GM18907 (cell line): ENCODE data around the gene C17orf67.
"Not testable (repeated sequence)": the region's sequence is repeated elsewhere in the genome, so short reads cannot be mapped to it uniquely, and the experiment has no call there.

Experiments
- ATAC-seq: cut with Tn5 transposase; IDR thresholded peaks from one replicate; pipeline ENCODE4 v1.9.1; 2021; ENCODE audit warnings: mild to moderate bottlenecking, moderate library complexity; ENCODE audit not compliant: unreplicated experiment

C17orf67 gene

DNA sequence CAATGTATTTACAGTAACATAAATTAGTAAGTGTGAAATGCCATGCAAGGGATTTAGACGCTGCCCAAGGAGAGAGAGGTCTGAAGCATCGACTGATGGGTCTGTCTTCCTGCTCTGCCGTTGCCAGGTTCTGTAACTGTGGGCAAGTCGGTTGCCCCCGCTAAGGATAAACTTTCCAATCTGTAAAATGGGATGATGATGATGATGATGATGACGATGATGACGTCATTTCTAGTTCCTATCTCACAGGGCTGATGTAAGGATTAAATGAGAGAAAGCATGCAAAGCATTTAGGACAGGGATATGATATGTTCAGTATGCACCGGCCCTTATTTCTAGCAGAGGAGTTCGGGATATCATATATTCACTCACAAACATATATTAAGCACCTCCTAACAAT, 54.8 kb downstream of the C17orf67 start:
- ATAC-seq, result no peak

DNA sequence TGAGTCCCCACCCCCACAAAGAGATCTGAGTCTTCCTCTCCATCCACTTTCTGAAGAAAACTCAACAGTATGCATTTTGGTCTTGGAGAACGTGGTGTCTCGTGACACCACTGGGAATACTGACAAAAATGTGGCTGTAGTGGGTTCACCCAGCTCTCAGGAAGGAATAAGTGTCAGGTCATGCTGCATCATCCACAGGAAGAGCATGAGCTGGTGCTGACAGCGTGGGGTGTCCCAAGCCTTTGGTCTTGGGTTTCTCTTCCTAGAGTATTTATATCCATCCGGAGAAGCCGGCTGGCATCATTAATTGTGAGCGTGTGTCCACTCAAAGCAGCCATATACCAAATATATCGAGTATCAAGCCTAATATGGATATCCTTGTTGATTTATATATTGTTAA, 55.9 kb downstream of the C17orf67 start:
- ATAC-seq, result no peak

DNA sequence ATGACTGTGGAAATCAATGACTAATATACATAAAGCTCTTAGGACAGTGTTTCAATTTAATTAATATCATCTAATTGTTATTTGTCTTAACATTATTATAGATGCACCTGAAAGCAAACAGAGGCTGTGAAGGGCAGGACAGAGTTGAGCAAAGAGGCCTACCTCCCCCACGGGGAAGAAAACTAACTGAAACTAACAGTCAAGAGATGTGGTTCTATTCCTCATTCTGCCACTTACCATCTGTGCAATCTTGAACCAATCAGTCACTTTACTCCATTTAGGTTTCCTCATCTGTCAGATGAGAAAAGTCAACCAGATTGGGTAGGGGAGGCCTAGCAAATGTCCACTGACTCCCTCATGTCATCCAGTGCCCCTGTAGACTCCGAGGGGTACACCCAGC, 59.1 kb downstream of the C17orf67 start:
- ATAC-seq, result no peak

DNA sequence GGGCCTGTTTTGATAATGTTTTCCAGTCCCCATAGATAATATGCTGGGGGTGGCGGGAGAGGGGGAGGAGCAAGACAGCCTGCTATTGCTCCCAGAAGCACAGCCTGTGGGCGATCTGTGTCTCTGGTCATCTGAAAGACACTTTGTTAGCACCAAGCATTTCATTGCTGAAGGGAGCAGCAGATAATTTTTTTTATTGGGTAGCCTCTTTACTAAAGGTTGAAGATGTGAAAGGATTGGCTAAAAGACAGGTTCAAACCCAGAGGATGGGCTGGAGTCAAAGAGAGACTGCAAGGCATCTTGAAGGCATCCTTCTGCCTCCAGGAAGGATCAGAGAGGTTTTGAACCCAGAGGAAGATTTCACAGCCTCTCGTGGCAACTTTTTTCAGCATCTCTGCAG, 60.6 kb downstream of the C17orf67 start:
- no peak for ATAC-seq

DNA sequence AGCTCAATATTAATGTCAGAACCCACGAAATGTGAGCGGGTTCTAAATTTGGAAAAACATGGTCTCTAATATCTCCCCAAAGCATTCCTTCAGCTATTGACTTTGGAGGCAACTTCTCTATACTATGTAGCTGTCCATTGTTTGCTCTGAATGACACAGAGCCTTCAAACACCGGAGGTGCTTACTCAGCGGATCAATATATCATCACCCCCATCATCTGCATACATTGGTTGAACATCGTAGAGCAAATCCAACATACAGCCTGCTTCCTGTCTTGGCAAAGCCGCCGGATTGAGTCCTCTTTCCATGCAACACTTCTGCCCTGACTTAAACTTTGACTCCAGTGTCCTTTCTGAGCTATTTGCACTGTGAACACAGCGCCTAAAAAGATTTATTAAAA, 61.3 kb downstream of the C17orf67 start:
- no peak for ATAC-seq

DNA sequence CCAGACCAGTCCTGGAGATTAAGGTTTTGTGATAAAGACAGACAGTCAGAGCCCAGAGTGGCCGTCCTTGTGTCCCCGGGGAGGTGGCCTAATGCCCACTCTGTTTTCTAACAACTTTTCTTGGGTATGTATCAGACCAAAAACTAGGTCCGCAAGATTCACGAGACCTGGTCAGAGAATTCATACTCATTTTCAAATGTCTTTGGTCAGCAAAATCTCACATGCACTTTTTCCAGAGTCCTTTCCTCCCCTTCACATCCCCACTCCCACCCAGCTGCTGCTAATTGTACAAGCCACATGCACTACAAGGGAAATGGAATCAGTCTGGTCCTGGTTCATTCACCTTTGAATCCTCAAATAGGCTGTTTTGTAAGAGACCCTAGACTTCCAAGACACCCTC, 61.7 kb downstream of the C17orf67 start:
- no peak for ATAC-seq

DNA sequence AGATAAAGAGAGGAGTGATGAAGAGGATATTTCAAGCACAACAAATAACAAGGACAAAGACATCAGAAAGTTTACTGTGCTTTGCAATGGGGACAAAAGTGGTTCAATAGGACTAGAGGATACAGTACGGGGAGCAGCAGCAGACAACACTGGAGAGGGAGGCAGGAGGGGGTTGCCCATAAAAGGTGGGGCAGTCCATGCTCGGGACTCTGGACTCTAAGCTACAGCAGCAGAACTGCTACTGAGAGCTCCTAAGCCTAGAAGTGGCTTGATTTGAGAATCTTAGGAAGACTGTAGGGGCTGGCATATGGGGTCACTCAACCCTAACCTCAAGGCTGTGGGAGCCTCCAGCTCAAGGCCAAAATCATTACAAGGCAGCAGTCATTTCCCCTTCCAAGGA, 62.2 kb downstream of the C17orf67 start:
- ATAC-seq, result no peak

DNA sequence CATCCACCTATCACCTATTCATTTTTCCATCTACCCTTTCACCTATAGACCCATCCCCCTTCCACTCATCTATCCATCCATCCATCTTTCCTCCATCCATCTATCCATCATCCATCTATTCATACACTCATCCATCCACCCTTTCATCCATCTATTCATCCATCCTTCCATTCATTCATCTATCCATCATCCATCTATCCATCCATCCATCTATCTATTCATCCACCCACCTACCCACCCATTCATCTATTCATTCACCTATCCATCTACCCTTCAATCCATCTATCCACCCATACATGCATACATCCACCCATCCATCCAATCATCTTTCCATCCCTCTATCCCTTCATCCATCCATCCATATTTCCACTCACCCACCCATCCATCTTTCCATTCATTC, 63.3 kb downstream of the C17orf67 start:
- ATAC-seq, result no peak

DNA sequence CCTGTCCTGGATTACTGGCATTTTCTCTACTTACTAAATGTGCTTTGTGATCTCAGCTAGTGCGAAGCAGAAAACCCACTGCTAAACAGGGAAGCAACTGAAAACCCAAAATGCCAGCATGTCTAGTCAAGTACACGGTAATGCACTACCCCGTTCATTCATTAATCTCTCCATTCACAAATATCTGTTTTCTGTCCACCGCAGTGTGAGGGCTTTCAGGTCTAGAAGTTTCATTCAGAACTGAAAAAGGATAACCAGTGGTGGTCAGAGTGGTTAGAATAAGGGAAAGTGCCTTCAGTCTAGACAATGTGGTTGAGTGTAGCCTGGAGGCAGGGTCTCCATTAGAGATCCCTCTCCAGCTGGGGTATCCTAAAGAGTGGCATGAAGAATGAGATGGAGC, 68.3 kb downstream of the C17orf67 start:
- ATAC-seq, result peak; percentile 68

DNA sequence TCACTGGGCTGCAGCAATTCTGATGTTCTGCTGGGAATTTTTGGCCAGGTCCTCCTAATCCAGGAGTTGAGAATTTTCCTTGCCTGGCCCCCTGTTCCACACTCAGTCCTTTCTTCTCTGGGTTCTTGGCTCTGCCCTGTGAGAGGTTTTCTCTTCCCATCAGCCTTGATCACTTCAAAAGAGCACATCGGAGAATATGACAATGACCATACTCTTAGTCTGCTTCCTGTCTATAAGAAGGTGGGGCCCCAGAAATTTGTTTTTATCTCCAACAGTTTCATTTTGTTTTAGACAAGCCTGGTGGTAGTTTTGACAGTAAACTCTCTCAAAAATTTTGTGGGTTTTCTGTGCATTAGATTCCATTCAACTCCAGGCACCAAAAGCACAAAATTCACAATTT, 70.7 kb downstream of the C17orf67 start:
- no peak for ATAC-seq

DNA sequence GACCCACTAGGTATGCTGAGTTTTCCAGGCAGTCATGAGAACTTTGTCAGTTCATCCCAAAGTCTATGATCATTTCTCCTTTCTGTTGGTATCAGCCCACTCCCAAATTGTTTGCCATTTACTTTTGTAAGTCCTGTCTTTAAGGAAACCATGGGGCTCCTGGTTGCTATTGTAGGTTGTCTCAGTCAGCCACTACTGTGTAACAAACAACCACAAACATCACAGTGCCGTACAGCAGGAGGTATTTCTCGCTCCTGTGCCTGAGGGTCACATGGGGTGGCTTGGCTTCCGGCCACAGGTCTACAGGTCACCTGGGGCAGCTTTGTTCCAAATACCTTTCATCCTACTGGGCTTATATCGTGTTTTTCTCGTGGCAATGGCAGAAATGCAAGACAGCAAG, 71.6 kb downstream of the C17orf67 start:
- no peak for ATAC-seq

DNA sequence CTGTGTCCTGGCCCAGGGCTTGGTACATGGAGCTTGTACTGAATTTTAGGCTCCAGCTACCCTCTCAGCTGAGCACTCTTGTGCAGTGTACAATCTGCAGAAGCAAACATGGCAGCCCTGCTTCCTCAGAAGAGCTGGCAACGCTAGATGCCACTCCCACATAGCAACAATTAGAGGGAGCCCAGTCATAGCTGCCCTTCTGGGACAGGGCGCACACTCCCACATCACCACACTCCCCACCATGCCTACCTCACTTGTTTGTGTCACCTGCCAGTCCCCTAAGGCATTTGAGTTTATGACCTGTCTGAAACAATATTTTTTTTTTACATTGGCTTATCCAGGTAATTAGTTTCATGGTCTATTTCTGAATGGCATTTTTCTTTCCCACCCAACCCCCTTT, 72.3 kb downstream of the C17orf67 start:
- ATAC-seq, result no peak

DNA sequence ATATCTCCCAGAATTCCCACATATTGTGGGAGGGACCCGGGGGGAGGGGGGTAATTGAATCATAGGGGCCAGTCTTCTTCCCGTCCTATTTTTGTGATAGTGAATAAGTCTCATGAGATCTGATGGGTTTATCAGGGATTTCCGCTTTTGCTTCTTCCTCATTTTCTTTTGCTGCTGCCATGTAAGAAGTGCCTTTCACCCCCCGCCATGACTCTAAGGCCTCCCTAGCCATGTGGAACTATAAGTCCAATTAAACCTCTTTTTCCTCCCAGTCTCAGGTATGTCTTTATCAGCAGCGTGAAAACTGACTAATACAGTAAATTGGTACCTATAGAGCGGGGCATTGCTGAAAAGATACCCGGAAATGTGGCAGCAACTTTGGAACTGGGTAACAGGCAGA, 76.1 kb downstream of the C17orf67 start:
- ATAC-seq, result not testable (repeated sequence)

DNA sequence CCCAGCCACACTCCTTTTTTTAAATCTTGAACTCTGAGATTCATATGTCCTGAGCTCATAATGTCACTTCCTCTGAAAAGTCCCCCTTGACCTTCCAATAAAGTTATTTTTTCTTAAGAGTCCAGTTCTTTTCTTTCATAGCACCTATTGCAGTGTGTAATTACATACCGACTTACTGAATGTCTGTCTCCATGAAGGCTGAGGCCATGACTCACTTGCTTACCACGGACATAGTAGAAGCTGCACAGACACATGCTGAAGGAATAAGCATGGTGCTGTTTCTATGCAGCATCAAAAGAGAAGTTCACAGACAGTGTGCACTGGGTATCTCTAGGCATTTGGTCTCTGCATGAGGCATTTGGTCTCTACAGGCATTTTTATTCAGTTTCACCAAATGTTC, 77.2 kb downstream of the C17orf67 start:
- no peak for ATAC-seq

DNA sequence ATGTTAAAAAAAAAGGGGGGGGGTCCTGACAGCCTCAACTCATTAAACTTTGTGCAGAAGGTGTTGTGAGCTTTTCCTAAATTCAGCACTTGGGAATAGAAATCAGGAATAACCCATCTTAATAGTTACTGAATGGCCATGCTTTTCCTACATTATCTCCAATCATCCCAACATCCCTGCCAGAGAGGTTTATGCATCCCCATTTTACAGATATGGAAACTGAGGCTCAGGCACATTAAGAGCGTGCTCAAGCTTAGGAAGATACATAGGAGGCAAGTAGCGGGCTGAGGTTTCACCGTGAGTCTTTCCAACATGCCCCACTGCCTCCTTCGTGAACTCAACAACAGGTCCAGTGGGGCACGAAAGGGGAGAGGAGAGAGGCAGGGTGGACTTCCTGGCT, 78.4 kb downstream of the C17orf67 start:
- ATAC-seq, result no peak

DNA sequence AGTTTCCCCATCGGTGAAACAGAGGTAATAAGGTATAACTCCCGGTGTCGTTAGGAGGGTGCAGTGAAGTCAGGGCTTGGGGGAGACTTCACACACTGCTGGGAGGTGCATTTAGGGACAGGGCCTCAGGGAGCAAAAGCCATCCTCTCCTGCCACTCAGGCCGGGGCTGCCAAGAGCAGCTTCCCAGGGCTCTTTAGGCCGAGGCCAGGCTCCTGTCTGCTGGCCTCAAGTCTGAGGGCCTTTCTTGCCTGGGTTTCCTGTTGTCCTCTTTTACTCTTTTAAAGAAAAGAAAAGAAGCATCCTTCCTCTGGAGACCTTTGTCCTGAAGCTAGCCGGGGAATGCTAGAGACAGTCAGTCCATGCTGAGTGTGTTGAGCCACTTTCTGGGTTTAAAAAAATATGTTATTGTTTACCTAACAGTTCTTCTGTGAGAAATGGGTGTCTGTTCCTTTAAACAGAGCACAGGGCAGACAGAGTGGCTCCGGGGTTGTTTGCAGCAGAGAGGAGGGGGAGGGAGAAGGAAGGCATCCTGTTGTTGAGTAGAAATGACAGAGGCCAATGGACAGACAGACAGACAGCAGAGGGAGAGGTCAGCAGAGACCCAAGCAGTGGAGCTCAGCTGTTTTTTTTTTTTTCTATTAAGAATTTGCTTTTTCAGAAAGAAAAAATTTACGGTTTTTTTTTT, 79.1 kb downstream of the C17orf67 start:
- no peak for ATAC-seq

DNA sequence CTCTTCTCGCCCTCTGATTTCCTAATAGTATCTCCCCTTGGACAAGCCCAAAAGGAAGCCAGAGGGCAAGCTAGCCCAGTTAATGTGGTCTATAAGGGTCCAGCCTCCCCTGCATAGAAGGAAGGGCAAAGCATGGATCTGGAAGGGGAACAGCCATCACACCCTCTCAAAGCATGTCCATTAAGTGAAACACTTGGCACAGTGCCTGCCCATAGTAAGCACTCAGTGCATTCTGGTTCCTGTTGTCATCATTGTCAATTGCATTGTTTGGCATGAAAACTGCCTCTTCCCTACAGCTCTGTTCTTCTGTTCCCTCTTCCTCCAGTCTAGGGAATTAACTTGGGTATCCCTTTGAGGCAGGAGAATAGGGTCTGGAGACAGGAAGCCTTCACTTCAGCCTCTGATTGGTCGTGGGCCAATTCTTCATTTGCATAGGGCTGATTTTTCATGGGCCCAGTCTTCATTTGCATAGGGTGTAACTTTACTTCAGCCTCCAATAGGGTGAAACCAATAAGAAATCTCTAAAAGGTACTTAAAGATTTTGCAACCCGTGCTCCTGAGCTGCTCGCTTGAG, 81.4 kb downstream of the C17orf67 start:
- no peak for ATAC-seq

DNA sequence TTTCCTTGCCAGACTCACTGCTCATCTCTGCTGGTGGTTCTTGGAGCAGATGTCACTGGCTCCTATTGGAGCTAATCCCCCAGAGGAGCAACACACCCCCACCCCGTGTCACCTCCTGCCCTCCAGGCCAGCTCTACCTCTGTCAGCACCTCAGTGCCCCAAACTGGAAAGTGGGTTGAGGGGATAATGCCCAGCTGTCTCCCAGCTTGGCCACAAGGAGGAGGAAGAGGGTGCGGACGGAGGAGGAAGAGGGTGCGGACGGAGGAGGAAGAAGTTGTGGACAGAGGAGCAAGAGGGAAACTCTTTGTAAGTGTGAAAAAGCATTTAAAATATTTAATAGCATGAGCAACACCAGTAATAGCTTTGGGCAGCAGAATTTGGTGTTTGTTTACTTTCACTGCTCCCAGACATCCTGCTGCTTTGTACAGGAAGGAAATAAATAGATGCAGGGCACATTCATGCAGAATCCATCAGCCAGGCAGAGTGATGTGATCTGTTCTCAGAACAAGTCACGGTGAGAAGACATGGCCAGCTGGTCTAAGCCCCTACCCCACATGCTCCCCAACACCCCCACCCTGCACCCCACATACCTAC, 82.5 kb downstream of the C17orf67 start:
- no peak for ATAC-seq

DNA sequence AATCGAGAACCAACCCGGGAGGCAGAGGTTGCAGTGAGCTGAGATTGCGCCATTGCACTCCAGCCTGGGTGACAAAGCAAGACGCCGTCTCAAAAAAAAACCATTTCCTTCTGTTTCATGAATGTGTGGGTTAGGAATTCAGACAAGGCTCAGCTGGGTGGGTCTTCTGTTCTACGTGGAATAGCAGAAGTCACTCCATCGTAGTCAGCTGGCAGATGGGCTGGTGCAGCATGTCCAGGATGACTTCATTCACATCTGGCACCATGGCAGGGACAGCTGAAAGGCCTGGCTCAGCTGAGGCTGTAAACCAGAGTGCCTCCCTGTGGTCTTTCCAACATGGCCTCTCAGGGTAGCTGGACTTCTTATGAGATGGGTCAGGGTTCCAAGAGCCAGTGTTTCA, 89.0 kb downstream of the C17orf67 start:
- no peak for ATAC-seq

DNA sequence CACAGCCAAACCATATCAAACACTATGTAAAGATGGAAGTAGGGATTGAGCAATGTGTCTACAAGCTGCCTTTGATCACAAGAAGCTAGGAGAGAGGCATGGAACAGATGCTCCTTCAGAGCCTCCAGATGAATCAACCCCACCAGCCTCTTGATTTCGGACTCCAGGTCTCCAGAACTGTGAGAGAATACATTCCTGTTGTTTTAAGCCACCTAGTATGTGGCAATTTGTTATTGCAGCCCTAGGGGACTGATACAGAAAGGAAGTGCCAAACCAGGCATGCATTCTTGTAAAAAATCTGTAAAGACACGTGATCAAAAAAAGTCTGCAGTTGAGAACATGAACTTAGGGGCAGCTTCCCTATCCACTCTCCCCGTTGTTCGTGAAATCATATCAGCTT, 91.1 kb downstream of the C17orf67 start:
- ATAC-seq, result no peak
